IMR-90 (cell line): ENCODE results near the gene RP2. TPM values are rescaled to one million over a fixed set of nuclear protein-coding genes. Genes with fewer than 3 reads are reported as not detected.

Source experiments
- ATAC-seq: fragments of 200-7000 bp; cut with Tn5 transposase; 2 replicates; pipeline ENCODE4 v1.9.1; 2020; ENCODE audit warnings: low read depth, mild to moderate bottlenecking, moderate library complexity
- Bru-seq: library from RNA; stranded (reverse); fragments of 400-500 nt; gene quantifications from one replicate; lab custom pipeline; 2021; lab: Mats Ljungman, UMichigan
- BruChase-seq, 2 experiments: library from RNA; stranded (reverse); fragments of 400-500 nt; gene quantifications; one replicate each; lab custom pipeline; 2021; lab: Mats Ljungman, UMichigan
- BruUV-seq: library from RNA; stranded (reverse); fragments of 400-500 nt; replicated peaks from 2 replicates; lab custom pipeline; 2021; lab: Mats Ljungman, UMichigan
- CTCF ChIA-PET: fragments of 300-600 bp; formaldehyde crosslinking; extraction: SDS; loops from one replicate; lab custom pipeline; 2021; ENCODE audit warnings: antibody characterized with exemption; lab: Yijun Ruan, JAX
- POLR2A ChIA-PET: fragments of 300-600 bp; sonication (Branson Sonifier 250); formaldehyde crosslinking; loops from one replicate; lab custom pipeline; 2022; ENCODE audit warnings: antibody characterized with exemption; ENCODE audit not compliant: unreplicated experiment; lab: Charles Lee
- DNase-seq: peaks from one replicate; pipeline ENCODE4 v3.0.0; 2013
- H2AFZ ChIP-seq: replicated peaks from 2 replicates; pipeline ENCODE3; 2013; ENCODE audit warnings: low read length, mild to moderate bottlenecking; ENCODE audit not compliant: poor library complexity
- H2AK5ac ChIP-seq: 2 replicates; pipeline ENCODE4 v1.6.1; 2013; ENCODE audit warnings: low read depth, low read length, inconsistent platforms
- H2AK9ac ChIP-seq: replicated peaks from 2 replicates; pipeline ENCODE3; 2013; ENCODE audit warnings: mild to moderate bottlenecking, low read depth, low read length, moderate library complexity; ENCODE audit not compliant: poor library complexity
- H2BK120ac ChIP-seq: 2 replicates; pipeline ENCODE4 v1.6.1; 2013; ENCODE audit warnings: low read depth, low read length, inconsistent platforms
- H2BK15ac ChIP-seq: 3 replicates; pipeline ENCODE4 v1.6.1; 2013; ENCODE audit warnings: low read depth, low read length, inconsistent platforms
- H2BK20ac ChIP-seq: 2 replicates; pipeline ENCODE4 v1.6.1; 2013; ENCODE audit warnings: low read depth, mild to moderate bottlenecking, inconsistent platforms, low read length, moderate library complexity
- H2BK5ac ChIP-seq: 2 replicates; pipeline ENCODE4 v1.6.1; 2013; ENCODE audit warnings: mild to moderate bottlenecking, low read depth, low read length, inconsistent platforms; ENCODE audit not compliant: poor library complexity, severe bottlenecking
- H3K14ac ChIP-seq: replicated peaks from 2 replicates; pipeline ENCODE4 v1.6.1; 2013; ENCODE audit warnings: low read depth, low read length, inconsistent platforms
- H3K18ac ChIP-seq: 2 replicates; pipeline ENCODE4 v1.6.1; 2013; ENCODE audit warnings: low read depth, low read length, control low read depth
- H3K23ac ChIP-seq: 2 replicates; pipeline ENCODE4 v1.6.1; 2013; ENCODE audit warnings: low read depth, low read length, inconsistent platforms
- H3K27ac ChIP-seq: 2 replicates; pipeline ENCODE4 v1.5.1; 2013; ENCODE audit warnings: mild to moderate bottlenecking, control low read depth, low read length; ENCODE audit not compliant: insufficient read depth
- H3K27me3 ChIP-seq: 2 replicates; pipeline ENCODE4 v1.6.1; 2013; ENCODE audit warnings: low read length; ENCODE audit not compliant: control insufficient read depth, insufficient read depth
- H3K36me3 ChIP-seq: 2 replicates; pipeline ENCODE4 v1.6.1; 2013; ENCODE audit warnings: low read length, mixed read lengths; ENCODE audit not compliant: control insufficient read depth, insufficient read depth
- H3K4ac ChIP-seq: 2 replicates; pipeline ENCODE4 v1.6.1; 2013; ENCODE audit warnings: low read depth, low read length, inconsistent platforms
- H3K4me1 ChIP-seq: 2 replicates; pipeline ENCODE4 v1.6.1; 2013; ENCODE audit warnings: low read length, mixed read lengths; ENCODE audit not compliant: control insufficient read depth, insufficient read depth
- H3K4me2 ChIP-seq: 2 replicates; pipeline ENCODE4 v1.6.1; 2013; ENCODE audit warnings: low read depth, mild to moderate bottlenecking, control low read depth, low read length, moderate library complexity
- H3K4me3 ChIP-seq: 2 replicates; pipeline ENCODE4 v1.5.1; 2013; ENCODE audit warnings: low read depth, mild to moderate bottlenecking, control low read depth, low read length, moderate library complexity; ENCODE audit not compliant: insufficient read depth
- H3K56ac ChIP-seq: 2 replicates; pipeline ENCODE4 v1.6.1; 2013; ENCODE audit warnings: low read length, inconsistent platforms; ENCODE audit not compliant: insufficient read depth; ENCODE audit errors: extremely low read depth
- H3K79me1 ChIP-seq, 2 experiments: 2 replicates each; pipeline ENCODE4 v1.6.1; 2013; ENCODE audit warnings: low read length in 2 of 2, inconsistent platforms in 1 of 2, low read depth in 1 of 2
- H3K9ac ChIP-seq: 2 replicates; pipeline ENCODE4 v1.6.1; 2013; ENCODE audit warnings: low read depth, low read length, control low read depth
- H3K9me1 ChIP-seq: 2 replicates; pipeline ENCODE4 v1.6.1; 2013; ENCODE audit warnings: low read length, inconsistent platforms; ENCODE audit not compliant: insufficient read depth
- H3K9me3 ChIP-seq: 2 replicates; pipeline ENCODE4 v1.6.1; 2013; ENCODE audit warnings: low read length; ENCODE audit not compliant: control insufficient read depth, insufficient read depth
- H4K20me1 ChIP-seq: 2 replicates; pipeline ENCODE4 v1.6.1; 2013; ENCODE audit warnings: low read length, inconsistent platforms; ENCODE audit not compliant: insufficient read depth
- H4K5ac ChIP-seq: 2 replicates; pipeline ENCODE4 v1.6.1; 2013; ENCODE audit warnings: mild to moderate bottlenecking, low read depth, low read length, control low read depth
- H4K8ac ChIP-seq, 2 experiments: 2 replicates each; pipeline ENCODE4 v1.6.1; 2013; ENCODE audit warnings: low read depth in 2 of 2, low read length in 2 of 2, control low read depth in 1 of 2, inconsistent platforms in 1 of 2
- H4K91ac ChIP-seq: 2 replicates; pipeline ENCODE4 v1.6.1; 2013; ENCODE audit warnings: low read depth, low read length, inconsistent platforms; ENCODE audit not compliant: insufficient read depth
- BHLHE40 ChIP-seq: fragments of 150-350 bp; IDR thresholded peaks from 2 replicates; pipeline ENCODE4 v1.6.1; 2016; ENCODE audit warnings: mild to moderate bottlenecking, low read depth, low read length
- CEBPB ChIP-seq: IDR thresholded peaks from 2 replicates; pipeline ENCODE4 v1.6.1; 2012; ENCODE audit warnings: low read depth, low read length, improper control_type of control experiment
- CHD1 ChIP-seq: IDR thresholded peaks from 2 replicates; pipeline ENCODE4 v1.6.1; 2012; ENCODE audit warnings: low read depth, low read length, improper control_type of control experiment
- ELK1 ChIP-seq: fragments of 150-350 bp; IDR thresholded peaks from 2 replicates; pipeline ENCODE4 v1.6.1; 2016; ENCODE audit warnings: low read depth, mild to moderate bottlenecking, low read length, moderate library complexity, borderline replicate concordance
- FOS ChIP-seq: fragments of 150-350 bp; IDR thresholded peaks from 2 replicates; pipeline ENCODE4 v1.6.1; 2016; ENCODE audit warnings: low read depth, low read length
- MAZ ChIP-seq: IDR thresholded peaks from 2 replicates; pipeline ENCODE4 v1.6.1; 2012; ENCODE audit warnings: low read depth, mild to moderate bottlenecking, low read length, improper control_type of control experiment, moderate library complexity, borderline replicate concordance
- MXI1 ChIP-seq: IDR thresholded peaks from 2 replicates; pipeline ENCODE4 v1.6.1; 2012; ENCODE audit warnings: low read depth, mild to moderate bottlenecking, low read length, moderate library complexity, borderline replicate concordance
- NFE2L2 ChIP-seq: fragments of 150-350 bp; IDR thresholded peaks from 2 replicates; pipeline ENCODE4 v1.6.1; 2016; ENCODE audit warnings: low read depth, mild to moderate bottlenecking, low read length
- POLR2A ChIP-seq: IDR thresholded peaks from 2 replicates; pipeline ENCODE4 v1.6.1; 2012; ENCODE audit warnings: mild to moderate bottlenecking, low read depth, low read length
- RAD21 ChIP-seq: IDR thresholded peaks from 2 replicates; pipeline ENCODE4 v1.6.1; 2012; ENCODE audit warnings: low read length, improper control_type of control experiment
- RFX5 ChIP-seq: IDR thresholded peaks from 2 replicates; pipeline ENCODE4 v1.8.0; 2012; ENCODE audit warnings: low read depth, mild to moderate bottlenecking, low read length, moderate library complexity
- SMC3 ChIP-seq: fragments of 150-350 bp; IDR thresholded peaks from 2 replicates; pipeline ENCODE4 v1.6.1; 2016; ENCODE audit warnings: low read depth, mild to moderate bottlenecking, antibody characterized with exemption, low read length, moderate library complexity
- USF2 ChIP-seq: fragments of 150-350 bp; IDR thresholded peaks from 2 replicates; pipeline ENCODE4 v1.6.1; 2017; ENCODE audit warnings: mild to moderate bottlenecking, antibody characterized with exemption, low read length, low read depth
- WGBS, 2 experiments: methylation state at CpG; one replicate each; pipeline versions ENCODE4 v1.1.5 to v1.1.7; 2013; ENCODE audit warnings: missing lambda C conversion rate in 2 of 2; ENCODE audit not compliant: insufficient read length in 1 of 2; ENCODE audit errors: extremely low coverage in 2 of 2; 5-methylcytosine and 5-hydroxymethylcytosine counted together
- dilution Hi-C: fragments of 300-500 bp; cut with HindIII; formaldehyde crosslinking; loops from one replicate; pipeline ENCODE4 v1.14.3; 2018; ENCODE audit warnings: low sequenced_read_pairs; ENCODE audit not compliant: unreplicated experiment
- in situ Hi-C: fragments of 300-500 bp; cut with MboI; formaldehyde crosslinking; loops from 3 replicates; pipeline ENCODE4 v1.14.3; 2019; ENCODE audit warnings: low sequenced_read_pairs, inconsistent platforms, mixed read lengths
- intact Hi-C: fragments of 100-400 bp; cut with micrococcal nuclease; formaldehyde crosslinking; loops from 2 replicates; pipeline ENCODE4 v1.10.0; 2022
- long read RNA-seq: library from polyadenylated mRNA; unstranded; transcript quantifications from one replicate; pipeline ENCODE4 v2.0.0, GENCODE V29; 2021; ENCODE audit not compliant: unreplicated experiment
- polyA plus RNA-seq, 3 experiments: library from polyadenylated mRNA; depleted of rRNA; stranded (reverse); fragments of >200 nt; gene quantifications; 2 replicates each; pipeline ENCODE4 v1.2.3, GENCODE V29; 2012; ENCODE audit warnings: low replicate concordance in 1 of 3
- total RNA-seq: library from RNA; depleted of rRNA; stranded (reverse); fragments of >200 nt; gene quantifications from 2 replicates; pipeline ENCODE4 v1.2.3, GENCODE V29; 2012; rRNA removed

RP2 gene
- 17.0 and 23.9 TPM in 2 replicates for total RNA-seq
- 4.7 and 6.8 TPM in 2 replicates for polyA plus RNA-seq (2012; rRNA removed)
- polyA plus RNA-seq (2012; cell fraction: cytosol; rRNA removed) = 1.6 and 2.1 TPM in 2 replicates
- 0.77 and 2.5 TPM in 2 replicates for polyA plus RNA-seq (2012; cell fraction: nucleus; rRNA removed; ENCODE audit: low replicate concordance)
- Bru-seq, nascent RNA = percentile 71 among the genes with signal in this experiment
- BruChase-seq, experiment 1, labeled RNA remaining after a 6-hour chase = percentile 71 among the genes with signal in this experiment
- percentile 67 among the genes with signal in this experiment for BruChase-seq, experiment 2, labeled RNA remaining after a 2-hour chase
- long read RNA-seq, transcript RP2-201 (5 exons, 3,803 nt) = major isoform, 31 of 32 reads
- long read RNA-seq, partial matches to known transcripts = 1 of 32 reads
- long read RNA-seq, other reads (novel, unspliced or antisense) = 0 of 32 reads

GRCh38 chrX:46836701-46837557 lies at the start of gene RP2:
TSS of gene RP2 (plus strand) at chrX:46837043. CDS start at chrX:46837101, 58 bp downstream.
- ATAC-seq (peak; percentile 95), DNase-seq (peak; percentile 92)
- Histone ChIP-seq H2BK15ac (no peak within 1 kb of the TSS; the same call in 2 of the 3 replicates), H4K5ac (peak within 1 kb of the TSS; percentile 7), H3K36me3 (no peaks in the 10 kb centered on the region), H3K9me1 (no peaks in the 10 kb centered on the region), H4K8ac (peak within 1 kb of the TSS; percentile 48 to 74; a peak in 2 of 4 replicates), H2BK5ac (peak within 1 kb of the TSS; percentile 48), H2AK5ac (peak within 1 kb of the TSS; percentile 48), H3K18ac (peak within 1 kb of the TSS; percentile 10; the same call in 1 of the 2 replicates), H3K79me1 (peaks cover 0 to 4% of the 10 kb centered on the region in 2 experiments; a peak in 1 of 4 replicates), H3K4me1 (0 out of 2 replicates have a peak, but pooled peaks cover 2% of the 10 kb centered on the region), H3K27me3 (no peaks in the 10 kb centered on the region), H2AK9ac (peak within 1 kb of the TSS; percentile 89), H2BK120ac (peak within 1 kb of the TSS; percentile 64), H4K91ac (peak within 1 kb of the TSS; percentile 62), H3K4ac (peak within 1 kb of the TSS; percentile 82), H3K4me2 (peak within 1 kb of the TSS; percentile 10; the same call in 1 of the 2 replicates), H3K14ac (peak within 1 kb of the TSS; percentile 80), H3K23ac (peak within 1 kb of the TSS; percentile 93), H2AFZ (peak within 1 kb of the TSS; percentile 86), H4K20me1 (peaks cover 21% of the 10 kb centered on the region), H3K9ac (peak within 1 kb of the TSS; percentile 87), H3K56ac (peak within 1 kb of the TSS; percentile 73; the same call in 1 of the 2 replicates), H3K9me3 (no peaks in the 10 kb centered on the region), H2BK20ac (no peak within 1 kb of the TSS), H3K4me3 (peak within 1 kb of the TSS; percentile 86), H3K27ac (peak within 1 kb of the TSS; percentile 80)
- intact Hi-C loops (loop anchor here (5.0 kb wide), 1 partner anchor 140 kb away; no protein-coding TSS in a partner anchor), in situ Hi-C loops (no loop called here), dilution Hi-C loops (no loop called here)
- CTCF ChIA-PET = interaction anchor here (0.6 to 1.5 kb wide), 2 partner anchors 67 to 198 kb away, joined by 3 read pairs; no protein-coding TSS in a partner anchor
- POLR2A ChIA-PET = no interaction called here
- 34% methylated on average over 45 of the region's 71 CpGs; no CpG with 5 or more reads in 1 of the 2 experiments for WGBS, 2 experiments
- TF ChIP-seq RFX5 (0 out of 2 replicates have a peak, but pooled peaks have one; percentile 3), MAZ (peak; percentile 60; the same call in 1 of the 2 replicates), MXI1 (no peak), BHLHE40 (no peak), POLR2A (peak; percentile 72), SMC3 (no peak), FOS (no peak), CHD1 (no peak), RAD21 (no peak), CEBPB (peak; percentile 74), ELK1 (no peak), USF2 (no peak), NFE2L2 (no peak)
- BruUV-seq = no TSS peak
